WTC11 (cell line): ENCODE measurements around the gene NINJ2.
"Not testable (repeated sequence)": the region's sequence is repeated elsewhere in the genome, so short reads cannot be mapped to it uniquely, and the experiment has no call there.

Experiments
- CREB1 ChIP-seq: sonication (generic); formaldehyde crosslinking; IDR thresholded peaks from 2 replicates; pipeline ENCODE4 v1.8.0; 2023; ENCODE audit warnings: mild to moderate bottlenecking, missing genetic modification reagents
- ESRRA ChIP-seq: sonication (generic); formaldehyde crosslinking; IDR thresholded peaks from 2 replicates; pipeline ENCODE4 v1.8.1; 2022; ENCODE audit warnings: mild to moderate bottlenecking, missing genetic modification reagents, borderline replicate concordance
- FOXK1 ChIP-seq: sonication (generic); formaldehyde crosslinking; IDR thresholded peaks from 2 replicates; pipeline ENCODE4 v1.8.0; 2022; ENCODE audit warnings: mild to moderate bottlenecking, moderate library complexity, missing genetic modification reagents
- FOXP1 ChIP-seq: sonication (generic); formaldehyde crosslinking; IDR thresholded peaks from 2 replicates; pipeline ENCODE4 v1.8.0; 2022; ENCODE audit warnings: missing genetic modification reagents, mild to moderate bottlenecking, moderate library complexity, borderline replicate concordance
- JUN ChIP-seq: sonication (generic); formaldehyde crosslinking; IDR thresholded peaks from 2 replicates; pipeline ENCODE4 v1.8.0; 2023; ENCODE audit warnings: mild to moderate bottlenecking, missing genetic modification reagents
- SP1 ChIP-seq: sonication (generic); formaldehyde crosslinking; conservative IDR thresholded peaks from 2 replicates; pipeline ENCODE4 v1.8.1; 2022; ENCODE audit warnings: missing genetic modification reagents
- TEAD4 ChIP-seq: sonication (generic); formaldehyde crosslinking; IDR thresholded peaks from 2 replicates; pipeline ENCODE4 v1.8.0; 2022; ENCODE audit warnings: mild to moderate bottlenecking, missing genetic modification reagents
- TF ChIP-seq, protein P1 (sequence below): fragments of 200-600 bp; IDR thresholded peaks from 2 replicates; pipeline ENCODE4 v1.8.0; 2022; ENCODE audit warnings: antibody characterized with exemption

DNA sequence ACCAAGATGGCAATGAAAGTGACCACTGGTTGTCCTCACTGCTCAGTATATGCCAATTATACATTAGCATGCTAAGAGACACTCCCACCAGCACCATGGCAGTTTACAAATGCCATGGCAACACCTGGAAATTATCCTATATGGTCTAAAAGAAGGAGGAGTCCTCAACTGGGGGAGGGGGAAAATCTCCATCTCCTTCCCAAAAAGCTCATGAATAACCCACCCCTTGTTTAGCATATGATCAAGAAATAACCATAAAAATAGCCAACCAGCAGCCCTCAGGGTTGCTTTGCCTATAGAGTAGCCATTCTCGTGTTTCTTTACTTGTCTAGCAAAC lies 34.5 kb downstream of the NINJ2 start:
- not testable (repeated sequence) for TF ChIP-seq TEAD4; SP1 (CRISPR knock-in tag); JUN (CRISPR knock-in tag); CREB1 (CRISPR knock-in tag); FOXP1 (CRISPR knock-in tag); ESRRA; FOXK1 (CRISPR knock-in tag)
- TF ChIP-seq, protein P1, sequence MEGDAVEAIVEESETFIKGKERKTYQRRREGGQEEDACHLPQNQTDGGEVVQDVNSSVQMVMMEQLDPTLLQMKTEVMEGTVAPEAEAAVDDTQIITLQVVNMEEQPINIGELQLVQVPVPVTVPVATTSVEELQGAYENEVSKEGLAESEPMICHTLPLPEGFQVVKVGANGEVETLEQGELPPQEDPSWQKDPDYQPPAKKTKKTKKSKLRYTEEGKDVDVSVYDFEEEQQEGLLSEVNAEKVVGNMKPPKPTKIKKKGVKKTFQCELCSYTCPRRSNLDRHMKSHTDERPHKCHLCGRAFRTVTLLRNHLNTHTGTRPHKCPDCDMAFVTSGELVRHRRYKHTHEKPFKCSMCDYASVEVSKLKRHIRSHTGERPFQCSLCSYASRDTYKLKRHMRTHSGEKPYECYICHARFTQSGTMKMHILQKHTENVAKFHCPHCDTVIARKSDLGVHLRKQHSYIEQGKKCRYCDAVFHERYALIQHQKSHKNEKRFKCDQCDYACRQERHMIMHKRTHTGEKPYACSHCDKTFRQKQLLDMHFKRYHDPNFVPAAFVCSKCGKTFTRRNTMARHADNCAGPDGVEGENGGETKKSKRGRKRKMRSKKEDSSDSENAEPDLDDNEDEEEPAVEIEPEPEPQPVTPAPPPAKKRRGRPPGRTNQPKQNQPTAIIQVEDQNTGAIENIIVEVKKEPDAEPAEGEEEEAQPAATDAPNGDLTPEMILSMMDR = not testable (repeated sequence)
